ENCODE measurements around the gene CBLB.
"Not testable (repeated sequence)": the region's sequence is repeated elsewhere in the genome, so short reads cannot be mapped to it uniquely, and the experiment has no call there.

The CBLB gene

GRCh38 chr3:105815331-105815730 is 53.5 kb downstream of the CBLB start:
- not testable (repeated sequence) for H3K27me3 ChIP-seq (replicated peaks; ENCODE audit: control insufficient read depth, insufficient read depth, low read length); H3K9me3 ChIP-seq (ENCODE audit: control insufficient read depth, low read length); DNase-seq (ENCODE audit: low read depth); H3K4me3 ChIP-seq (ENCODE audit: low read length); H3K9ac ChIP-seq (ENCODE audit: low read length)
- H3K4me1 ChIP-seq (ENCODE audit: control insufficient read depth, insufficient read depth, low read length), result peaks cover 40% of the 10 kb centered on the region
- H3K36me3 ChIP-seq (ENCODE audit: control insufficient read depth, insufficient read depth, low read length, severe bottlenecking), result peaks cover 20% of the 10 kb centered on the region

GRCh38 chr3:105813710-105814109 is 55.1 kb downstream of the CBLB start:
- Histone ChIP-seq H3K4me3 (ENCODE audit: low read length) (no peak overlapping the region), H3K27me3 (replicated peaks; ENCODE audit: control insufficient read depth, insufficient read depth, low read length) (no peaks in the 10 kb centered on the region), H3K9ac (ENCODE audit: low read length) (no peak overlapping the region), H3K9me3 (ENCODE audit: control insufficient read depth, low read length) (no peaks in the 10 kb centered on the region), H3K4me1 (ENCODE audit: control insufficient read depth, insufficient read depth, low read length) (peaks cover 53% of the 10 kb centered on the region), H3K36me3 (ENCODE audit: control insufficient read depth, insufficient read depth, low read length, severe bottlenecking) (peaks cover 9% of the 10 kb centered on the region)
- no peak for DNase-seq (ENCODE audit: low read depth)

GRCh38 chr3:105812194-105812586 is 56.6 kb downstream of the CBLB start:
- Histone ChIP-seq H3K36me3 (ENCODE audit: control insufficient read depth, insufficient read depth, low read length, severe bottlenecking) (peaks cover 4% of the 10 kb centered on the region), H3K4me3 (ENCODE audit: low read length) (no peak overlapping the region), H3K27me3 (replicated peaks; ENCODE audit: control insufficient read depth, insufficient read depth, low read length) (no peaks in the 10 kb centered on the region), H3K9me3 (ENCODE audit: control insufficient read depth, low read length) (no peaks in the 10 kb centered on the region), H3K9ac (ENCODE audit: low read length) (no peak overlapping the region), H3K4me1 (ENCODE audit: control insufficient read depth, insufficient read depth, low read length) (peaks cover 53% of the 10 kb centered on the region)
- no peak for DNase-seq (ENCODE audit: low read depth)

- Histone ChIP-seq H3K4me3 (ENCODE audit: low read length) (no peak overlapping the region), H3K36me3 (ENCODE audit: control insufficient read depth, insufficient read depth, low read length, severe bottlenecking) (peaks cover 4% of the 10 kb centered on the region), H3K4me1 (ENCODE audit: control insufficient read depth, insufficient read depth, low read length) (peaks cover 58% of the 10 kb centered on the region), H3K27me3 (replicated peaks; ENCODE audit: control insufficient read depth, insufficient read depth, low read length) (no peaks in the 10 kb centered on the region), H3K9ac (ENCODE audit: low read length) (no peak overlapping the region), H3K9me3 (ENCODE audit: control insufficient read depth, low read length) (no peaks in the 10 kb centered on the region)
- DNase-seq (ENCODE audit: low read depth), result no peak
Measured at GRCh38 chr3:105811518-105812193, 57.2 kb downstream of the CBLB start.

- Histone ChIP-seq H3K9ac (ENCODE audit: low read length) (peak overlapping the region; percentile 44), H3K4me1 (ENCODE audit: control insufficient read depth, insufficient read depth, low read length) (peaks cover 71% of the 10 kb centered on the region), H3K36me3 (ENCODE audit: control insufficient read depth, insufficient read depth, low read length, severe bottlenecking) (no peaks in the 10 kb centered on the region), H3K9me3 (ENCODE audit: control insufficient read depth, low read length) (no peaks in the 10 kb centered on the region), H3K27me3 (replicated peaks; ENCODE audit: control insufficient read depth, insufficient read depth, low read length) (no peaks in the 10 kb centered on the region), H3K4me3 (ENCODE audit: low read length) (no peak overlapping the region)
- peak; percentile 26 for DNase-seq (ENCODE audit: low read depth)
Measured at GRCh38 chr3:105809208-105809888, 59.5 kb downstream of the CBLB start.

GRCh38 chr3:105807701-105808100 is 61.1 kb downstream of the CBLB start:
- Histone ChIP-seq H3K4me1 (ENCODE audit: control insufficient read depth, insufficient read depth, low read length) (peaks cover 56% of the 10 kb centered on the region), H3K36me3 (ENCODE audit: control insufficient read depth, insufficient read depth, low read length, severe bottlenecking) (peaks cover 7% of the 10 kb centered on the region), H3K9ac (ENCODE audit: low read length) (no peak overlapping the region), H3K4me3 (ENCODE audit: low read length) (no peak overlapping the region), H3K9me3 (ENCODE audit: control insufficient read depth, low read length) (no peaks in the 10 kb centered on the region), H3K27me3 (replicated peaks; ENCODE audit: control insufficient read depth, insufficient read depth, low read length) (no peaks in the 10 kb centered on the region)
- DNase-seq (ENCODE audit: low read depth), result no peak

- H3K4me3 ChIP-seq (ENCODE audit: low read length), result no peak overlapping the region
- DNase-seq (ENCODE audit: low read depth), result no peak
- H3K9ac ChIP-seq (ENCODE audit: low read length), result no peak overlapping the region
- H3K4me1 ChIP-seq (ENCODE audit: control insufficient read depth, insufficient read depth, low read length), result peaks cover 51% of the 10 kb centered on the region
- H3K27me3 ChIP-seq (replicated peaks; ENCODE audit: control insufficient read depth, insufficient read depth, low read length), result no peaks in the 10 kb centered on the region
- H3K36me3 ChIP-seq (ENCODE audit: control insufficient read depth, insufficient read depth, low read length, severe bottlenecking), result peaks cover 8% of the 10 kb centered on the region
- H3K9me3 ChIP-seq (ENCODE audit: control insufficient read depth, low read length), result no peaks in the 10 kb centered on the region
Measured at GRCh38 chr3:105807146-105807545, 61.7 kb downstream of the CBLB start.

- H3K9me3 ChIP-seq (ENCODE audit: control insufficient read depth, low read length), result no peaks in the 10 kb centered on the region
- peaks cover 12% of the 10 kb centered on the region for H3K36me3 ChIP-seq (ENCODE audit: control insufficient read depth, insufficient read depth, low read length, severe bottlenecking)
- H3K4me3 ChIP-seq (ENCODE audit: low read length), result no peak overlapping the region
- DNase-seq (ENCODE audit: low read depth), result peak; percentile 60
- no peak overlapping the region for H3K9ac ChIP-seq (ENCODE audit: low read length)
- peaks cover 50% of the 10 kb centered on the region for H3K4me1 ChIP-seq (ENCODE audit: control insufficient read depth, insufficient read depth, low read length)
- H3K27me3 ChIP-seq (replicated peaks; ENCODE audit: control insufficient read depth, insufficient read depth, low read length), result no peaks in the 10 kb centered on the region
Measured at GRCh38 chr3:105806359-105806758, 62.5 kb downstream of the CBLB start.

- H3K27me3 ChIP-seq (replicated peaks; ENCODE audit: control insufficient read depth, insufficient read depth, low read length), result no peaks in the 10 kb centered on the region
- H3K36me3 ChIP-seq (ENCODE audit: control insufficient read depth, insufficient read depth, low read length, severe bottlenecking), result peaks cover 13% of the 10 kb centered on the region
- peaks cover 41% of the 10 kb centered on the region for H3K4me1 ChIP-seq (ENCODE audit: control insufficient read depth, insufficient read depth, low read length)
- DNase-seq (ENCODE audit: low read depth), result no peak
- no peaks in the 10 kb centered on the region for H3K9me3 ChIP-seq (ENCODE audit: control insufficient read depth, low read length)
- H3K9ac ChIP-seq (ENCODE audit: low read length), result no peak overlapping the region
- no peak overlapping the region for H3K4me3 ChIP-seq (ENCODE audit: low read length)
Measured at GRCh38 chr3:105805404-105805803, 63.4 kb downstream of the CBLB start.

GRCh38 chr3:105802118-105802706 is 66.6 kb downstream of the CBLB start:
- peaks cover 37% of the 10 kb centered on the region for H3K4me1 ChIP-seq (ENCODE audit: control insufficient read depth, insufficient read depth, low read length)
- no peaks in the 10 kb centered on the region for H3K9me3 ChIP-seq (ENCODE audit: control insufficient read depth, low read length)
- peaks cover 13% of the 10 kb centered on the region for H3K36me3 ChIP-seq (ENCODE audit: control insufficient read depth, insufficient read depth, low read length, severe bottlenecking)
- DNase-seq (ENCODE audit: low read depth), result no peak
- H3K27me3 ChIP-seq (replicated peaks; ENCODE audit: control insufficient read depth, insufficient read depth, low read length), result no peaks in the 10 kb centered on the region
- no peak overlapping the region for H3K4me3 ChIP-seq (ENCODE audit: low read length)
- no peak overlapping the region for H3K9ac ChIP-seq (ENCODE audit: low read length)

- no peaks in the 10 kb centered on the region for H3K9me3 ChIP-seq (ENCODE audit: control insufficient read depth, low read length)
- no peak overlapping the region for H3K9ac ChIP-seq (ENCODE audit: low read length)
- DNase-seq (ENCODE audit: low read depth), result no peak
- H3K36me3 ChIP-seq (ENCODE audit: control insufficient read depth, insufficient read depth, low read length, severe bottlenecking), result peaks cover 13% of the 10 kb centered on the region
- peaks cover 29% of the 10 kb centered on the region for H3K4me1 ChIP-seq (ENCODE audit: control insufficient read depth, insufficient read depth, low read length)
- H3K27me3 ChIP-seq (replicated peaks; ENCODE audit: control insufficient read depth, insufficient read depth, low read length), result no peaks in the 10 kb centered on the region
- no peak overlapping the region for H3K4me3 ChIP-seq (ENCODE audit: low read length)
Measured at GRCh38 chr3:105801397-105801796, 67.4 kb downstream of the CBLB start.

Data from adipocyte (in vitro differentiated cells).